ENCODE measurements around the gene ARFGAP2.
"Not testable (repeated sequence)": the region's sequence is repeated elsewhere in the genome, so short reads cannot be mapped to it uniquely, and the experiment has no call there.

ARFGAP2 gene

DNA sequence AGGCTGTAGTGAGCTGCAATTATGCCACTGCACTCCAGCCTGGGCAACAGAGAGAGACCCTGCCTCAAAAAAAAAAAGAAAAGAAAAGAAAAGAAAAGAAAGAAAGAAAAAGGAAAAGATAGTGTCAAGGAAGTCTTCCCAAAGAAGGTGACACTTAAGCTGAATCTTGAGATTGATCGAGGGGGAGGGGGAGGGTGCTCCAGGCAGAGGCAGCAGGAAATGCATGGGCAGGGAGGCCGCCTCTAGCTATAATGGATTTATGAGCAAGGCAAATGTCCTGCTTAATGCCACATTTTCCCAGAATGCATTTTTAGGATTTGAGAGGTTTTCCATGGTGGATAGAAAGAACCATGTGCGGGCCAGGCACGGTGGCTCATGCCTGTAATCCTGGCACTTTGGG is 24.3 kb upstream of the ARFGAP2 start:
- Histone ChIP-seq H3K9me3 (ENCODE audit: insufficient read depth, low read length, severe bottlenecking) (no peaks in the 10 kb centered on the region), H3K9ac (ENCODE audit: low read depth, low read length) (no peak overlapping the region), H3K4me3 (ENCODE audit: low read depth in 1 of 2, low read length in 2 of 2) (no peak overlapping the region), H3K4me2 (ENCODE audit: insufficient read depth, low read length) (no peak overlapping the region), H3K79me2 (ENCODE audit: insufficient read depth, low read length) (no peaks in the 10 kb centered on the region), H3K27ac (ENCODE audit: low read length) (no peak overlapping the region), H2AFZ (ENCODE audit: low read depth, low read length) (no peak overlapping the region), H4K20me1 (ENCODE audit: insufficient read depth, low read length) (no peaks in the 10 kb centered on the region), H3K36me3 (ENCODE audit: insufficient read depth, low read length) (no peaks in the 10 kb centered on the region), H3K27me3 (ENCODE audit: insufficient read depth, low read length, poor library complexity) (no peaks in the 10 kb centered on the region), H3K4me1 (ENCODE audit: insufficient read depth, low read length) (no peaks in the 10 kb centered on the region)
- TF ChIP-seq EZH2 (IDR thresholded peaks at IDR 0.05; ENCODE audit: borderline replicate concordance, low read depth, low read length, severe bottlenecking): no peak
- TF ChIP-seq, protein P1, sequence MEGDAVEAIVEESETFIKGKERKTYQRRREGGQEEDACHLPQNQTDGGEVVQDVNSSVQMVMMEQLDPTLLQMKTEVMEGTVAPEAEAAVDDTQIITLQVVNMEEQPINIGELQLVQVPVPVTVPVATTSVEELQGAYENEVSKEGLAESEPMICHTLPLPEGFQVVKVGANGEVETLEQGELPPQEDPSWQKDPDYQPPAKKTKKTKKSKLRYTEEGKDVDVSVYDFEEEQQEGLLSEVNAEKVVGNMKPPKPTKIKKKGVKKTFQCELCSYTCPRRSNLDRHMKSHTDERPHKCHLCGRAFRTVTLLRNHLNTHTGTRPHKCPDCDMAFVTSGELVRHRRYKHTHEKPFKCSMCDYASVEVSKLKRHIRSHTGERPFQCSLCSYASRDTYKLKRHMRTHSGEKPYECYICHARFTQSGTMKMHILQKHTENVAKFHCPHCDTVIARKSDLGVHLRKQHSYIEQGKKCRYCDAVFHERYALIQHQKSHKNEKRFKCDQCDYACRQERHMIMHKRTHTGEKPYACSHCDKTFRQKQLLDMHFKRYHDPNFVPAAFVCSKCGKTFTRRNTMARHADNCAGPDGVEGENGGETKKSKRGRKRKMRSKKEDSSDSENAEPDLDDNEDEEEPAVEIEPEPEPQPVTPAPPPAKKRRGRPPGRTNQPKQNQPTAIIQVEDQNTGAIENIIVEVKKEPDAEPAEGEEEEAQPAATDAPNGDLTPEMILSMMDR (IDR thresholded peaks at IDR 0.05; ENCODE audit: borderline replicate concordance, extremely low read depth, low read length, poor library complexity, severe bottlenecking): no peak
- DNase-seq (no peak), ATAC-seq (ENCODE audit: insufficient read depth, low read depth) (no peak)

GRCh38 chr11:47198161-47198560 is 21.5 kb upstream of the ARFGAP2 start:
- H4K20me1 ChIP-seq (ENCODE audit: insufficient read depth, low read length); H2AFZ ChIP-seq (ENCODE audit: low read depth, low read length); H3K4me3 ChIP-seq (ENCODE audit: low read depth in 1 of 2, low read length in 2 of 2); H3K36me3 ChIP-seq (ENCODE audit: insufficient read depth, low read length); DNase-seq; H3K4me2 ChIP-seq (ENCODE audit: insufficient read depth, low read length); H3K27me3 ChIP-seq (ENCODE audit: insufficient read depth, low read length, poor library complexity); H3K4me1 ChIP-seq (ENCODE audit: insufficient read depth, low read length); ATAC-seq (ENCODE audit: insufficient read depth, low read depth); H3K79me2 ChIP-seq (ENCODE audit: insufficient read depth, low read length); H3K9me3 ChIP-seq (ENCODE audit: insufficient read depth, low read length, severe bottlenecking); H3K9ac ChIP-seq (ENCODE audit: low read depth, low read length); H3K27ac ChIP-seq (ENCODE audit: low read length): not testable (repeated sequence)

DNA sequence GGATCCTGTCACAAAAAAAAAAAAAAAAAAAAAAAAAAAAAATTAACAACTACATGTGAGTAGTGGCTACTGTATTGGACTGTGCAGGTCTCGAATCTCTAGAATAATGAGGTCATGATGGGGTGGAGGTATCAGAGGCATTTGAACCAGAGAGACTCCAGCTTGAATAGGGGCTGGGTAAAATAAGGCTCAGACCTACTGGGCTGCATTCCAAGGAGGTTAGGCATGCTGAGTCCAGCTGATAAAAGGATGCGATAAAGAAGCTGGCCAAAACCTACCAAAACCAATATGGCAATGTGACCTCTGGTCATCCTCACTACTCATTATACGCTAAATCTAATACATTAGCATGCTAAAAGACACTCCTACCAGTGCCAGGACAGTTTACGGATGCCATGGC is 15.4 kb upstream of the ARFGAP2 start:
- no peak overlapping the region for H3K27ac ChIP-seq (ENCODE audit: low read length)
- H2AFZ ChIP-seq (ENCODE audit: low read depth, low read length): no peak overlapping the region
- H3K4me3 ChIP-seq (ENCODE audit: low read depth in 1 of 2, low read length in 2 of 2): no peak overlapping the region
- H3K4me1 ChIP-seq (ENCODE audit: insufficient read depth, low read length): 0 out of 2 replicates have a peak, but pooled peaks cover under 1% of the 10 kb centered on the region
- no peak overlapping the region for H3K9ac ChIP-seq (ENCODE audit: low read depth, low read length)
- H3K4me2 ChIP-seq (ENCODE audit: insufficient read depth, low read length): no peak overlapping the region
- TF ChIP-seq, protein P1 (IDR thresholded peaks at IDR 0.05; ENCODE audit: borderline replicate concordance, extremely low read depth, low read length, poor library complexity, severe bottlenecking): no peak
- TF ChIP-seq EZH2 (IDR thresholded peaks at IDR 0.05; ENCODE audit: borderline replicate concordance, low read depth, low read length, severe bottlenecking): no peak
- no peaks in the 10 kb centered on the region for H3K36me3 ChIP-seq (ENCODE audit: insufficient read depth, low read length)
- H3K9me3 ChIP-seq (ENCODE audit: insufficient read depth, low read length, severe bottlenecking): no peaks in the 10 kb centered on the region
- no peaks in the 10 kb centered on the region for H4K20me1 ChIP-seq (ENCODE audit: insufficient read depth, low read length)
- no peaks in the 10 kb centered on the region for H3K79me2 ChIP-seq (ENCODE audit: insufficient read depth, low read length)
- peaks cover 13% of the 10 kb centered on the region for H3K27me3 ChIP-seq (ENCODE audit: insufficient read depth, low read length, poor library complexity)
- no peak for DNase-seq
- no peak for ATAC-seq (ENCODE audit: insufficient read depth, low read depth)

DNA sequence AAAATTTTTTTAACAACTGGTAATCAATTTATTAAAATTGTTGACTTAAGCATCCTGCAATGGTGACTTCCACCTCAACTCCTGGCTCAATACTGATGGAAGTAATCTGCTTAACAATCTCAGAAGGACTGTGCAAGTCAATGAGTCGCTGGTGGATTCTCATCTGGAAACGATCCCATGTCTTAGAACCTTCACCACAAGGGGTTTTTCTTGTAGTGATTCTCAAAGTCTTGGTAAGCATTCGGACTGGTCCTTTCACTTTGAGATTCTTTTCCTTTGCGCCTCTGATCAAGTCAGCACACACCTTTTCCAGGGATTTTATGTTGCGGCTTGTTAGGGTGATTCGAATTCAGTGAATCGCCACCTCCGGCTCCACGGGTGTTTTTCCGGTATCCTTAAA is 14.5 kb upstream of the ARFGAP2 start:
- H3K4me1 ChIP-seq (ENCODE audit: insufficient read depth, low read length); H3K4me2 ChIP-seq (ENCODE audit: insufficient read depth, low read length); H4K20me1 ChIP-seq (ENCODE audit: insufficient read depth, low read length); H3K9ac ChIP-seq (ENCODE audit: low read depth, low read length); H3K79me2 ChIP-seq (ENCODE audit: insufficient read depth, low read length); H2AFZ ChIP-seq (ENCODE audit: low read depth, low read length); H3K27ac ChIP-seq (ENCODE audit: low read length); H3K36me3 ChIP-seq (ENCODE audit: insufficient read depth, low read length); H3K9me3 ChIP-seq (ENCODE audit: insufficient read depth, low read length, severe bottlenecking); ATAC-seq (ENCODE audit: insufficient read depth, low read depth); DNase-seq; H3K4me3 ChIP-seq (ENCODE audit: low read depth in 1 of 2, low read length in 2 of 2): not testable (repeated sequence)
- peaks cover 21% of the 10 kb centered on the region for H3K27me3 ChIP-seq (ENCODE audit: insufficient read depth, low read length, poor library complexity)

All from DND-41 (cell line).